Testis (tissue), 3 donors: ENCODE results near the gene CFAP20DC. TPM values are rescaled to one million over a fixed set of nuclear protein-coding genes. Genes with fewer than 3 reads are reported as not detected.

Experiments used
- DNase-seq: peaks from one replicate; pipeline ENCODE4 v3.0.0-alpha.2; 2019
- H3K27ac ChIP-seq, 2 donors: fragments of 200-600 bp; sonication (generic); one replicate each; pipeline ENCODE4 v1.5.1; 2019
- H3K27me3 ChIP-seq: fragments of 200-600 bp; sonication (generic); one replicate; pipeline ENCODE4 v1.5.1; 2019
- H3K36me3 ChIP-seq: fragments of 200-600 bp; sonication (generic); one replicate; pipeline ENCODE4 v1.5.1; 2017; ENCODE audit warnings: low read depth; ENCODE audit errors: missing control alignments
- H3K4me1 ChIP-seq: fragments of 200-600 bp; sonication (generic); one replicate; pipeline ENCODE4 v1.5.1; 2019
- H3K4me3 ChIP-seq, 2 donors: fragments of 200-600 bp; sonication (generic); one replicate each; pipeline ENCODE4 v1.5.1; 2017 to 2019
- H3K9me3 ChIP-seq: fragments of 200-600 bp; sonication (generic); one replicate; pipeline ENCODE4 v1.5.1; 2017
- POLR2A ChIP-seq: fragments of 450-650 bp; IDR thresholded peaks from one replicate; pipeline ENCODE4 v1.6.1; 2017; ENCODE audit warnings: antibody characterized with exemption, mild to moderate bottlenecking, moderate library complexity
- WGBS, 2 donors: methylation state at CpG; one replicate each; pipeline ENCODE4 v1.1.5; 2018; 5-methylcytosine and 5-hydroxymethylcytosine counted together
- intact Hi-C: fragments of 100-400 bp; cut with DNase I; formaldehyde crosslinking; loops from one replicate; pipeline ENCODE4 v1.15.1; 2023; ENCODE audit warnings: low total_unique reads
- polyA plus RNA-seq: library from polyadenylated mRNA; stranded (reverse); fragments of 350-450 nt; fragmentation: Illumina TruSeq; extraction: RNeasy Lipid Tissue Mini Kit (QIAGEN cat#74804); gene quantifications from one replicate; pipeline ENCODE4 v1.2.3, GENCODE V29; 2014; ENCODE audit warnings: low read depth, low replicate concordance; ENCODE audit not compliant: insufficient read depth
- total RNA-seq, 2 donors: library from RNA; depleted of rRNA; stranded (reverse); fragments of >200 nt; gene quantifications; one replicate each; pipeline ENCODE4 v1.2.3, GENCODE V29; 2016
- TF ChIP-seq, protein P1 (sequence below), 3 experiments: fragments of 450-650 bp in 2 of 3; fragments of 200-600 bp in 1 of 3; sonication (generic) in 1 of 3; IDR thresholded peaks; one replicate each; pipeline ENCODE4 v1.5.1; 2016 to 2019; ENCODE audit warnings: antibody characterized with exemption in 3 of 3, mild to moderate bottlenecking in 2 of 3, moderate library complexity in 1 of 3

The CFAP20DC gene
- total and polyA plus RNA-seq, 3 donors from 2014 or later: 24.5 to 62.8 (median 42.0) TPM

GRCh38 chr3:58938057-58938456, 111.8 kb downstream of the CFAP20DC start:
- DNase-seq: no peak
- no peak overlapping the region for H3K4me3 ChIP-seq
- WGBS, 2 donors: 84 to 85% methylated on average over 2 of the region's 2 CpGs
- intact Hi-C loops: no loop called here
- no peaks in the 10 kb centered on the region for H3K36me3 ChIP-seq
- no peaks in the 10 kb centered on the region for H3K9me3 ChIP-seq
- no peaks in the 10 kb centered on the region for H3K4me1 ChIP-seq
- H3K27ac ChIP-seq: no peak overlapping the region
- no peak for TF ChIP-seq POLR2A
- TF ChIP-seq, protein P1, sequence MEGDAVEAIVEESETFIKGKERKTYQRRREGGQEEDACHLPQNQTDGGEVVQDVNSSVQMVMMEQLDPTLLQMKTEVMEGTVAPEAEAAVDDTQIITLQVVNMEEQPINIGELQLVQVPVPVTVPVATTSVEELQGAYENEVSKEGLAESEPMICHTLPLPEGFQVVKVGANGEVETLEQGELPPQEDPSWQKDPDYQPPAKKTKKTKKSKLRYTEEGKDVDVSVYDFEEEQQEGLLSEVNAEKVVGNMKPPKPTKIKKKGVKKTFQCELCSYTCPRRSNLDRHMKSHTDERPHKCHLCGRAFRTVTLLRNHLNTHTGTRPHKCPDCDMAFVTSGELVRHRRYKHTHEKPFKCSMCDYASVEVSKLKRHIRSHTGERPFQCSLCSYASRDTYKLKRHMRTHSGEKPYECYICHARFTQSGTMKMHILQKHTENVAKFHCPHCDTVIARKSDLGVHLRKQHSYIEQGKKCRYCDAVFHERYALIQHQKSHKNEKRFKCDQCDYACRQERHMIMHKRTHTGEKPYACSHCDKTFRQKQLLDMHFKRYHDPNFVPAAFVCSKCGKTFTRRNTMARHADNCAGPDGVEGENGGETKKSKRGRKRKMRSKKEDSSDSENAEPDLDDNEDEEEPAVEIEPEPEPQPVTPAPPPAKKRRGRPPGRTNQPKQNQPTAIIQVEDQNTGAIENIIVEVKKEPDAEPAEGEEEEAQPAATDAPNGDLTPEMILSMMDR (IDR thresholded peaks at IDR 0.05): no peak
- no peaks in the 10 kb centered on the region for H3K27me3 ChIP-seq

DNA sequence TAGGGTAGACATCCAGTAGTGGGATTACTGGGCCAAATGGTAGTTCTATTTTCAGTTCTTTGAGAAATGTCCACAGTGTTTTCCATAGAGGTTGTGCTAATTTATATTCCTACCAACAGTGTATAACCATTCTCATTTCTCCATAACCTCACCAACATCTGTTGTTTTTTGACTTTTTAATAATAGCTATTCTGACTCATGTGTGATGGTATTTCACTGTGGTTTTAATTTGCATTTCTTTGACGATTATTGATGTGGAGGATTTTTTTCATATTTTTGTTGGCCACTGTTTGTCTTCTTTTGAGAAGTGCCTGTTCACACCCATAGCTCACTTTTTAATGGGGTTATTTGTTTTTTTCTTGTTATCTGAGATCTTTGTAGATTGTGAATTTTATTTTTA, 125.2 kb downstream of the CFAP20DC start:
- TF ChIP-seq, protein P1 (IDR thresholded peaks at IDR 0.05): no peak
- no peak for TF ChIP-seq POLR2A
- H3K27ac ChIP-seq: no peak overlapping the region
- no peaks in the 10 kb centered on the region for H3K27me3 ChIP-seq
- no peak for DNase-seq
- no peak overlapping the region for H3K4me3 ChIP-seq
- intact Hi-C loops: no loop called here
- no peaks in the 10 kb centered on the region for H3K4me1 ChIP-seq
- H3K36me3 ChIP-seq: no peaks in the 10 kb centered on the region
- 86 to 91% methylated on average over 1 of the region's 1 CpG for WGBS, 2 donors
- no peaks in the 10 kb centered on the region for H3K9me3 ChIP-seq

DNA sequence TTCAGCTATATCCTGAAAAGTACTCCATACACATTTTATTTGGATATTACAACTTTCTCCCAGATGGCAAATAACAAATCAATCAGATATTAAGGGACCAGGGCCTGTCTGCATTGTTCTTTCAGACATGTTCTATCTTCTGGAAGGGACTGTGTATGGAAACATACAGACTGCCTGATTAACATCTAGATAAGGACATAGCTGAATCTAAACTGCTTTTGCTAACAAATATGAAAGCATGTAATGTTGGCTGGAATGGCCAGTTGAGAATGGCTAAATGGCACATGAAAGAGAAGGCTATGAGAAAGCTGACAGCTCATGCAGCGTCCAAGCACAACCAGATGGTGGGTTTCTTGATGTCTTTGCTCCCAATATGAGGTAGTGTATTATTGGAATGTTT, 149.4 kb downstream of the CFAP20DC start:
- intact Hi-C loops: no loop called here
- no peaks in the 10 kb centered on the region for H3K27me3 ChIP-seq
- H3K9me3 ChIP-seq: no peaks in the 10 kb centered on the region
- DNase-seq: no peak
- 82 to 96% methylated on average over 1 of the region's 1 CpG for WGBS, 2 donors
- H3K27ac ChIP-seq: no peak overlapping the region
- peaks cover 5% of the 10 kb centered on the region for H3K4me1 ChIP-seq
- no peak overlapping the region for H3K4me3 ChIP-seq
- no peak for TF ChIP-seq POLR2A
- TF ChIP-seq, protein P1 (IDR thresholded peaks at IDR 0.05): no peak
- H3K36me3 ChIP-seq: no peaks in the 10 kb centered on the region

DNA sequence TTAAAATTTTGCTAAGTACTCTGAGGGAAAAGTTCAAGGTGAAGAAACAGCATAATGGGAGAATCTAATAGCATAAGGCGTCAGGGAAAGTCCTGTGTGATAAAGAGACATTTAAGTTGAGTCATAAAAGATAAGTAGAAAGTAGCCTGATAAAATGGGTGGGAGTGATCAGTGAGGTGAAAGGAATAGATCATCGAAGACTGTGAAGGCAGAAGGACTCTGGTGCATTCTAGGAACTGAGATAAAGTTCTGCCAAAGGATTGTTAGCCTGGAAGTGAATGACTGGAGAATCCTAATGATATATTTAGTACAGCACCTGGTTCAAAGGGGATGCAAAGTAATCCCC, 149.9 kb downstream of the CFAP20DC start:
- WGBS, 2 donors: 30 to 43% methylated on average over 2 of the region's 2 CpGs
- no peak for TF ChIP-seq POLR2A
- TF ChIP-seq, protein P1 (IDR thresholded peaks at IDR 0.05): no peak
- no peak overlapping the region for H3K27ac ChIP-seq

GRCh38 chr3:58899159-58899952, 150.5 kb downstream of the CFAP20DC start:
- Histone ChIP-seq H3K36me3 (no peaks in the 10 kb centered on the region), H3K4me3 (no peak overlapping the region), H3K27ac (no peak overlapping the region), H3K27me3 (no peaks in the 10 kb centered on the region), H3K4me1 (peaks cover 5% of the 10 kb centered on the region), H3K9me3 (no peaks in the 10 kb centered on the region)
- TF ChIP-seq, protein P1 (IDR thresholded peaks at IDR 0.05): no peak
- no peak for TF ChIP-seq POLR2A
- DNase-seq: no peak
- intact Hi-C loops: no loop called here
- WGBS, 2 donors: 44 to 58% methylated on average over 6 to 8 of the region's 8 CpGs

More for the DNA sequence above, 149.9 kb downstream of the CFAP20DC start:
- no peaks in the 10 kb centered on the region for H3K9me3 ChIP-seq
- intact Hi-C loops: no loop called here
- H3K4me1 ChIP-seq: peaks cover 5% of the 10 kb centered on the region
- DNase-seq: no peak
- no peaks in the 10 kb centered on the region for H3K36me3 ChIP-seq
- H3K4me3 ChIP-seq: no peak overlapping the region
- no peaks in the 10 kb centered on the region for H3K27me3 ChIP-seq
